ENCODE results near the gene SGTA. TPM values are rescaled to one million over a fixed set of nuclear protein-coding genes. Genes with fewer than 3 reads are reported as not detected.

SGTA gene
- total and polyA plus RNA-seq, 2 of the 13 experiments (the other 11 are each of a cell fraction or from before 2014, with no cell fraction given), result 43.9 to 47.4 TPM

GRCh38 chr19:2785244-2785997 lies 2.3 kb upstream of the SGTA start, which contains the start of gene THOP1 (continued):
- TF ChIP-seq ZHX2 (IDR thresholded peaks at IDR 0.05; ENCODE audit: low read depth) (peak; percentile 25; the same call in 1 of the 2 replicates), ZHX2 (CRISPR knock-in tag; IDR thresholded peaks at IDR 0.05; ENCODE audit: borderline replicate concordance) (no peak), MXI1 (IDR thresholded peaks at IDR 0.05; ENCODE audit: borderline replicate concordance, low read depth, low read length) (peak; percentile 98; the same call in 2 of the 3 replicates), IRX3 (CRISPR knock-in tag; IDR thresholded peaks at IDR 0.05; ENCODE audit: borderline replicate concordance, low read depth) (no peak), HOMEZ (CRISPR knock-in tag; IDR thresholded peaks at IDR 0.05; ENCODE audit: low read depth) (no peak), ZNF605 (CRISPR knock-in tag; IDR thresholded peaks at IDR 0.05) (0 out of 2 replicates have a peak, but pooled peaks have one; percentile 48), TOPORS (CRISPR knock-in tag; IDR thresholded peaks at IDR 0.05) (peak; percentile 42; the same call in 1 of the 2 replicates), FIP1L1 (IDR thresholded peaks at IDR 0.05; ENCODE audit: borderline replicate concordance, insufficient read depth, low read depth, low read length) (0 out of 2 replicates have a peak, but pooled peaks have one; percentile 77), CBX1 (IDR thresholded peaks at IDR 0.05; ENCODE audit: low read depth) (no peak), ETV5 (CRISPR knock-in tag; IDR thresholded peaks at IDR 0.05; ENCODE audit: borderline replicate concordance) (no peak), KDM5B (CRISPR knock-in tag; IDR thresholded peaks at IDR 0.05; ENCODE audit: borderline replicate concordance) (peak; percentile 79; the same call in 1 of the 2 replicates), ZNF674 (CRISPR knock-in tag; IDR thresholded peaks at IDR 0.05; ENCODE audit: low read depth) (no peak), ZNF263 (CRISPR knock-in tag; IDR thresholded peaks at IDR 0.05) (peak; percentile 44; the same call in 1 of the 2 replicates), ZNF766 (CRISPR knock-in tag; IDR thresholded peaks at IDR 0.05; ENCODE audit: borderline replicate concordance) (peak; percentile 77; the same call in 1 of the 2 replicates), ZFY (CRISPR knock-in tag; IDR thresholded peaks at IDR 0.05) (peak; percentile 96), ZNF253 (CRISPR knock-in tag; IDR thresholded peaks at IDR 0.05; ENCODE audit: borderline replicate concordance) (0 out of 2 replicates have a peak, but pooled peaks have one; percentile 64), FOXJ3 (CRISPR knock-in tag; IDR thresholded peaks at IDR 0.05; ENCODE audit: borderline replicate concordance) (no peak), SNAI1 (CRISPR knock-in tag; IDR thresholded peaks at IDR 0.05; ENCODE audit: borderline replicate concordance) (0 out of 2 replicates have a peak, but pooled peaks have one; percentile 59), SALL2 (CRISPR knock-in tag; IDR thresholded peaks at IDR 0.05) (0 out of 2 replicates have a peak, but pooled peaks have one; percentile 22), MXD3 (CRISPR knock-in tag; IDR thresholded peaks at IDR 0.05) (0 out of 2 replicates have a peak, but pooled peaks have one; percentile 15)

All from HepG2 (cell line).